Stimulated activated memory B cell treated with anti-CD40 and anti-IgM and Interleukin-4, amounts not matched to agents 10 μg/mL and 1 μg/mL and 100 μg/mL, for 72 hours (primary cell): Measurements from ENCODE around the gene LRCH1.
A peak's percentile ranks its signal among the peaks of the same experiment; 100 is the strongest.

ENCODE experiments used
- ATAC-seq: fragments of 150-1000 bp; cut with Tn5 transposase; 2 replicates; pipeline ENCODE4 v1.10.0; 2021
- H3K27ac Mint-ChIP-seq: one replicate; pipeline ENCODE4 v1.8.0; 2022; ENCODE audit warnings: mild to moderate bottlenecking, mixed read lengths
- H3K27me3 Mint-ChIP-seq: one replicate; pipeline ENCODE4 v1.8.0; 2022; ENCODE audit warnings: mixed read lengths
- H3K36me3 Mint-ChIP-seq: one replicate; pipeline ENCODE4 v1.8.0; 2022; ENCODE audit warnings: mixed read lengths
- H3K4me1 Mint-ChIP-seq: one replicate; pipeline ENCODE4 v1.8.0; 2022; ENCODE audit warnings: mixed read lengths
- H3K4me3 Mint-ChIP-seq: one replicate; pipeline ENCODE4 v1.8.0; 2022; ENCODE audit warnings: mild to moderate bottlenecking, moderate library complexity, mixed read lengths
- H3K9me3 Mint-ChIP-seq: one replicate; pipeline ENCODE4 v1.8.0; 2022; ENCODE audit warnings: mixed read lengths

Gene LRCH1

GRCh38 chr13:46679369-46680120 lies 126.6 kb downstream of the LRCH1 start:
- Mint-ChIP-seq H3K27ac (no peak overlapping the region), H3K9me3 (no peaks in the 10 kb centered on the region), H3K27me3 (no peaks in the 10 kb centered on the region), H3K4me3 (no peak overlapping the region), H3K36me3 (peaks cover 10% of the 10 kb centered on the region), H3K4me1 (peaks cover 22% of the 10 kb centered on the region)
- peak; percentile 82 for ATAC-seq

GRCh38 chr13:46682015-46682414 lies 129.0 kb downstream of the LRCH1 start:
- no peaks in the 10 kb centered on the region for H3K9me3 Mint-ChIP-seq
- no peak overlapping the region for H3K4me3 Mint-ChIP-seq
- peaks cover 10% of the 10 kb centered on the region for H3K4me1 Mint-ChIP-seq
- H3K27ac Mint-ChIP-seq: no peak overlapping the region
- H3K27me3 Mint-ChIP-seq: no peaks in the 10 kb centered on the region
- peaks cover 25% of the 10 kb centered on the region for H3K36me3 Mint-ChIP-seq
- no peak for ATAC-seq

- ATAC-seq: no peak
- H3K4me1 Mint-ChIP-seq: peaks cover 10% of the 10 kb centered on the region
- H3K9me3 Mint-ChIP-seq: no peaks in the 10 kb centered on the region
- peaks cover 25% of the 10 kb centered on the region for H3K36me3 Mint-ChIP-seq
- H3K4me3 Mint-ChIP-seq: no peak overlapping the region
- H3K27ac Mint-ChIP-seq: no peak overlapping the region
- no peaks in the 10 kb centered on the region for H3K27me3 Mint-ChIP-seq
Observed at GRCh38 chr13:46682707-46683106, 129.7 kb downstream of the LRCH1 start.

GRCh38 chr13:46683676-46684260 lies 130.8 kb downstream of the LRCH1 start:
- no peak for ATAC-seq
- Mint-ChIP-seq H3K27me3 (no peaks in the 10 kb centered on the region), H3K9me3 (no peaks in the 10 kb centered on the region)

GRCh38 chr13:46684287-46685001 lies 131.5 kb downstream of the LRCH1 start:
- no peaks in the 10 kb centered on the region for H3K9me3 Mint-ChIP-seq
- H3K27ac Mint-ChIP-seq: peak overlapping the region; percentile 44
- H3K4me1 Mint-ChIP-seq: peaks cover 10% of the 10 kb centered on the region
- no peaks in the 10 kb centered on the region for H3K27me3 Mint-ChIP-seq
- H3K4me3 Mint-ChIP-seq: no peak overlapping the region
- no peak for ATAC-seq
- H3K36me3 Mint-ChIP-seq: peaks cover 25% of the 10 kb centered on the region

More at GRCh38 chr13:46683676-46684260, 130.8 kb downstream of the LRCH1 start:
- peaks cover 25% of the 10 kb centered on the region for H3K36me3 Mint-ChIP-seq
- H3K4me3 Mint-ChIP-seq: no peak overlapping the region
- H3K27ac Mint-ChIP-seq: peak overlapping the region; percentile 44
- peaks cover 10% of the 10 kb centered on the region for H3K4me1 Mint-ChIP-seq

- Mint-ChIP-seq H3K36me3 (peaks cover 25% of the 10 kb centered on the region), H3K4me1 (peaks cover 10% of the 10 kb centered on the region), H3K4me3 (no peak overlapping the region), H3K27ac (no peak overlapping the region), H3K9me3 (no peaks in the 10 kb centered on the region), H3K27me3 (no peaks in the 10 kb centered on the region)
- no peak for ATAC-seq
Observed at GRCh38 chr13:46685006-46685730, 132.2 kb downstream of the LRCH1 start.

GRCh38 chr13:46686171-46686570 lies 133.2 kb downstream of the LRCH1 start:
- Mint-ChIP-seq H3K27me3 (no peaks in the 10 kb centered on the region), H3K27ac (no peak overlapping the region), H3K36me3 (peaks cover 26% of the 10 kb centered on the region), H3K9me3 (no peaks in the 10 kb centered on the region), H3K4me3 (no peak overlapping the region), H3K4me1 (peaks cover 10% of the 10 kb centered on the region)
- ATAC-seq: no peak

GRCh38 chr13:46687810-46688209 lies 134.8 kb downstream of the LRCH1 start:
- H3K9me3 Mint-ChIP-seq: no peaks in the 10 kb centered on the region
- H3K4me1 Mint-ChIP-seq: peaks cover 10% of the 10 kb centered on the region
- no peaks in the 10 kb centered on the region for H3K27me3 Mint-ChIP-seq
- no peak for ATAC-seq
- peaks cover 40% of the 10 kb centered on the region for H3K36me3 Mint-ChIP-seq
- H3K27ac Mint-ChIP-seq: no peak overlapping the region
- no peak overlapping the region for H3K4me3 Mint-ChIP-seq

GRCh38 chr13:46688306-46688705 lies 135.3 kb downstream of the LRCH1 start:
- H3K4me3 Mint-ChIP-seq: no peak overlapping the region
- no peaks in the 10 kb centered on the region for H3K27me3 Mint-ChIP-seq
- no peak for ATAC-seq
- no peaks in the 10 kb centered on the region for H3K9me3 Mint-ChIP-seq
- peaks cover 40% of the 10 kb centered on the region for H3K36me3 Mint-ChIP-seq
- peaks cover 10% of the 10 kb centered on the region for H3K4me1 Mint-ChIP-seq
- H3K27ac Mint-ChIP-seq: no peak overlapping the region

- Mint-ChIP-seq H3K27ac (no peak overlapping the region), H3K4me3 (no peak overlapping the region), H3K27me3 (no peaks in the 10 kb centered on the region), H3K36me3 (peaks cover 75% of the 10 kb centered on the region), H3K9me3 (no peaks in the 10 kb centered on the region), H3K4me1 (no peaks in the 10 kb centered on the region)
- ATAC-seq: no peak
Observed at GRCh38 chr13:46698014-46698413, 145.0 kb downstream of the LRCH1 start.

GRCh38 chr13:46698910-46699460 lies 146.0 kb downstream of the LRCH1 start:
- no peak overlapping the region for H3K27ac Mint-ChIP-seq
- H3K27me3 Mint-ChIP-seq: no peaks in the 10 kb centered on the region
- no peaks in the 10 kb centered on the region for H3K9me3 Mint-ChIP-seq
- no peak overlapping the region for H3K4me3 Mint-ChIP-seq
- peaks cover 80% of the 10 kb centered on the region for H3K36me3 Mint-ChIP-seq
- no peaks in the 10 kb centered on the region for H3K4me1 Mint-ChIP-seq
- ATAC-seq: no peak

GRCh38 chr13:46712524-46712923 lies 159.6 kb downstream of the LRCH1 start:
- Mint-ChIP-seq H3K27me3 (no peaks in the 10 kb centered on the region), H3K9me3 (no peaks in the 10 kb centered on the region), H3K36me3 (peaks cover 68% of the 10 kb centered on the region), H3K4me3 (no peak overlapping the region), H3K4me1 (no peaks in the 10 kb centered on the region), H3K27ac (no peak overlapping the region)
- no peak for ATAC-seq

- no peaks in the 10 kb centered on the region for H3K9me3 Mint-ChIP-seq
- ATAC-seq: no peak
- peaks cover 41% of the 10 kb centered on the region for H3K36me3 Mint-ChIP-seq
- H3K4me3 Mint-ChIP-seq: no peak overlapping the region
- H3K27me3 Mint-ChIP-seq: no peaks in the 10 kb centered on the region
- H3K27ac Mint-ChIP-seq: no peak overlapping the region
- H3K4me1 Mint-ChIP-seq: no peaks in the 10 kb centered on the region
Observed at GRCh38 chr13:46715363-46715762, 162.4 kb downstream of the LRCH1 start.

GRCh38 chr13:46716821-46717220 lies 163.9 kb downstream of the LRCH1 start:
- Mint-ChIP-seq H3K27ac (no peak overlapping the region), H3K4me3 (no peak overlapping the region), H3K27me3 (no peaks in the 10 kb centered on the region), H3K4me1 (no peaks in the 10 kb centered on the region), H3K36me3 (peaks cover 29% of the 10 kb centered on the region), H3K9me3 (no peaks in the 10 kb centered on the region)
- ATAC-seq: no peak

- ATAC-seq: no peak
- Mint-ChIP-seq H3K4me1 (no peaks in the 10 kb centered on the region), H3K27me3 (no peaks in the 10 kb centered on the region), H3K4me3 (no peak overlapping the region), H3K27ac (no peak overlapping the region), H3K36me3 (peaks cover 27% of the 10 kb centered on the region), H3K9me3 (no peaks in the 10 kb centered on the region)
Observed at GRCh38 chr13:46717275-46717674, 164.3 kb downstream of the LRCH1 start.
